Measurements from ENCODE around the gene LYL1.

Gene LYL1

GRCh38 chr19:13089139-13089856 is 13.4 kb downstream of the LYL1 start:
- Mint-ChIP-seq H3K4me3 (no peak overlapping the region), H3K4me1 (peaks cover 33% of the 10 kb centered on the region), H3K36me3 (ENCODE audit: low read depth) (no peaks in the 10 kb centered on the region), H3K9me3 (peaks cover 2% of the 10 kb centered on the region), H3K27ac (peak overlapping the region in 2 of 3 experiments; percentile 88 to 95), H3K27me3 (ENCODE audit: low read depth) (peaks cover 55% of the 10 kb centered on the region)
- peak in 1 of 3 experiments; percentile 16 for TF ChIP-seq CTCF (IDR thresholded peaks at IDR 0.05; ENCODE audit: unreplicated experiment in 3 of 3)

DNA sequence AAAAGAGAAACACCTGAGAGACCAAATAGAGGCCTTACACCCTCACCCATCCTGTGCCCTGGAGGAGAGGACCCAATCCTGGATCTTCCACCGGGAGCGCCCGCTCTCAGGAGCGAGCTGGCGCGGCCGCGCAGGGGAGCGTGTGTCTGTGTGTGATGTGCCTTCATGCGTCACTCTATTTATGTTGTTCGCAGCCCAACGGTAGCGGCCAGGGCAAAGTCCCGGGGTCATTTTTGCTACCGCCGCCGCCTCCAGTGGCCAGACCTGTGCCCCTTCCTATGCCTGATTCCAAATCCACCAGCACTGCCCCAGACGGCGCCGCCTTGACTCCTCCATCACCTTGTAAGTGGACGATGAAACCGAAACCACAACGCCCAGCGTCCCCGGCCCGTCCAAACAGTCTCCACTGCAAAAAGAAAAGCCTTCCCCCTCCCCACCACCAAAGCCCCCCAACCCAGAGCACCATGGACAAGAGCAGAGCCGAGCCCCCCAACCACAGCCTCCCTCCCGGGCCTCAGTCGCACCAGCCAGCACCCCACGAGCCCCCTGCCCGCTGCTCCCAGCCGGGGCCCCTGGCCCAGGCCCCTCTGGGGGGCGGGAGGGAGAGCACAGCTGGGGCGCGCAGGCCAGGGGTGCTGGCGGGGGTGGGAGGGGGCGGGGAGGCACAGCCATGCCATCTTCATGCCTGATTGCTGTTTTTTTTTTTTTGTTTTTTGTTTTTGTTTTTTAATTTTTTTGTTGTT is 14.7 kb downstream of the LYL1 start:
- Mint-ChIP-seq H3K36me3 (ENCODE audit: low read depth) (no peaks in the 10 kb centered on the region), H3K9me3 (peaks cover 2% of the 10 kb centered on the region), H3K27ac (peak overlapping the region in 2 of 3 experiments; percentile 71 to 77), H3K4me1 (peaks cover 30% of the 10 kb centered on the region), H3K27me3 (ENCODE audit: low read depth) (peaks cover 47% of the 10 kb centered on the region), H3K4me3 (no peak overlapping the region)
- TF ChIP-seq CTCF (IDR thresholded peaks at IDR 0.05; ENCODE audit: unreplicated experiment in 3 of 3) = no peak

- no peak overlapping the region for H3K4me3 Mint-ChIP-seq
- peaks cover 47% of the 10 kb centered on the region for H3K27me3 Mint-ChIP-seq (ENCODE audit: low read depth)
- no peak overlapping the region for H3K27ac Mint-ChIP-seq
- no peak for TF ChIP-seq CTCF (IDR thresholded peaks at IDR 0.05; ENCODE audit: unreplicated experiment in 3 of 3)
- peaks cover 37% of the 10 kb centered on the region for H3K4me1 Mint-ChIP-seq
- no peaks in the 10 kb centered on the region for H3K36me3 Mint-ChIP-seq (ENCODE audit: low read depth)
- H3K9me3 Mint-ChIP-seq = peaks cover 2% of the 10 kb centered on the region
These were observed 15.4 kb downstream of the LYL1 start for GRCh38 chr19:13087295-13087694.

- Mint-ChIP-seq H3K4me1 (peaks cover 34% of the 10 kb centered on the region), H3K36me3 (ENCODE audit: low read depth) (no peaks in the 10 kb centered on the region), H3K27me3 (ENCODE audit: low read depth) (peaks cover 45% of the 10 kb centered on the region), H3K4me3 (no peak overlapping the region), H3K27ac (peak overlapping the region in 2 of 3 experiments; percentile 22 to 27), H3K9me3 (peaks cover 2% of the 10 kb centered on the region)
- TF ChIP-seq CTCF (IDR thresholded peaks at IDR 0.05; ENCODE audit: unreplicated experiment in 3 of 3) = no peak
These were observed 16.3 kb downstream of the LYL1 start for GRCh38 chr19:13086341-13086740.

DNA sequence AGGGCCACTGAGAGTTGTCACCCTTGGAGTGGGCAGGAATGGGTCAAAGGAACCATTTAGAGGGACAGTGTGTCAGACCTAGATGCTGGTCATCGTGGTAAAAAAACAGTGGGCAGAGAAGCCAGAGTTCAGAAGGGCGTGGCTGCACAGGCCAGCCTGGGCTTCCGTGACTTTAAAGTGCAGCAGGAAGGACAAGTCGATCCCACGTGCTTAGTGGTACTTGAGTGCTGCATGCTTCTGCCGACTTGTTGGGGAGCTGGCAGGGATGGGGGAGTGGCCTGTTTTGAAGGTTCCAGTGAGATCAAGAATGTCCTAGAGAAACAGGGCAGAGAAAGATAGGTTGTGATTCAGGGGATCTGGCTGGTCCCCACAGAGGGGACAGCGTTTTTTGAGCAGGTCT is 17.0 kb downstream of the LYL1 start:
- peaks cover 41% of the 10 kb centered on the region for H3K27me3 Mint-ChIP-seq (ENCODE audit: low read depth)
- H3K36me3 Mint-ChIP-seq (ENCODE audit: low read depth) = no peaks in the 10 kb centered on the region
- peaks cover 27% of the 10 kb centered on the region for H3K4me1 Mint-ChIP-seq
- no peak for TF ChIP-seq CTCF (IDR thresholded peaks at IDR 0.05; ENCODE audit: unreplicated experiment in 3 of 3)
- H3K4me3 Mint-ChIP-seq = no peak overlapping the region
- peaks cover 2% of the 10 kb centered on the region for H3K9me3 Mint-ChIP-seq
- peak overlapping the region in 2 of 3 experiments; percentile 22 to 27 for H3K27ac Mint-ChIP-seq
